Vagina (tissue), 2 donors: ENCODE results near the gene ST8SIA3. TPM values are rescaled to one million over a fixed set of nuclear protein-coding genes. Genes with fewer than 3 reads are reported as not detected.

Experiments used
- DNase-seq, 2 donors: peaks; one replicate each; pipeline ENCODE4 v3.0.0-alpha.2; 2017; ENCODE audit errors: extremely low spot score in 2 of 2
- H3K27ac ChIP-seq: fragments of 200-600 bp; sonication (generic); one replicate; pipeline ENCODE4 v1.5.1; 2019
- H3K27me3 ChIP-seq: fragments of 200-600 bp; sonication (generic); one replicate; pipeline ENCODE4 v1.5.1; 2019
- H3K36me3 ChIP-seq, 2 donors: fragments of 200-600 bp; sonication (generic); one replicate each; pipeline ENCODE4 v1.5.1; 2017 to 2019
- H3K4me1 ChIP-seq: fragments of 200-600 bp; sonication (generic); one replicate; pipeline ENCODE4 v1.5.1; 2019
- H3K4me3 ChIP-seq, 2 donors: fragments of 200-600 bp; sonication (generic); 1 replicate in 1 of 2; 2 replicates in 1 of 2; pipeline ENCODE4 v1.5.1; 2016 to 2019
- H3K9me3 ChIP-seq: fragments of 200-600 bp; sonication (generic); one replicate; pipeline ENCODE4 v1.5.1; 2019
- POLR2A ChIP-seq, 2 donors: fragments of 450-650 bp; IDR thresholded peaks; one replicate each; pipeline ENCODE4 v1.6.1; 2017; ENCODE audit warnings: antibody characterized with exemption in 2 of 2, mild to moderate bottlenecking in 2 of 2, moderate library complexity in 2 of 2
- POLR2AphosphoS5 ChIP-seq, 2 donors: sonication (generic); formaldehyde crosslinking; IDR thresholded peaks; one replicate each; pipeline ENCODE4 v1.9.0; 2017; ENCODE audit warnings: antibody characterized with exemption in 2 of 2, mild to moderate bottlenecking in 2 of 2, low read depth in 1 of 2; ENCODE audit not compliant: insufficient read depth in 1 of 2
- intact Hi-C: fragments of 100-400 bp; cut with DNase I; formaldehyde crosslinking; loops from one replicate; pipeline ENCODE4 v1.15.1; 2023
- total RNA-seq: library from RNA; depleted of rRNA; stranded (reverse); fragments of >200 nt; gene quantifications from one replicate; pipeline ENCODE4 v1.2.3, GENCODE V29; 2016
- TF ChIP-seq, protein P1 (sequence below), 3 experiments: fragments of 450-650 bp in 2 of 3; fragments of 200-600 bp in 1 of 3; sonication (generic) in 1 of 3; IDR thresholded peaks; one replicate each; pipeline ENCODE4 v1.5.1; 2017 to 2019; ENCODE audit warnings: antibody characterized with exemption in 3 of 3, mild to moderate bottlenecking in 2 of 3, moderate library complexity in 2 of 3

The ST8SIA3 gene
- total RNA-seq, 1 donor from 2014 or later = 0.25 TPM

DNA sequence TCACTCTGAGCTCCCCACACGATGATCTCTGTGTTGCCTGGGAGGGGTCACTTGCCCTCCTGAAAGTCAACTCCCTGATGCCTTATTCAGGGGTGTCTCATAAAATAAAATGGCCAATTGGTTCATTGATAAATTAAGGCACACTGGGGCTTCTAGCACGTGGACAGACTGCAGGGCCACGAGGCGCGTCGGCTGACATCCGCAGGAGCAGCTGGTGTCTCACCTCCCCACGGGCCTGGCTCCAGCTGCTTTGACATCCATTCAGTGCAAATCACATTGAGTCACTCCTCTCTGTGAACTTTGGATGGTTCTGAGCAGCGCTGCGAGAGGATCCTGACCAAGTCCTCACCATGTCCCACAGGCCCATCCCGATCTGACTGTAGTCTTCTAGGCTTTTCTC, 4.6 kb upstream of the ST8SIA3 start:
- TF ChIP-seq, protein P1, sequence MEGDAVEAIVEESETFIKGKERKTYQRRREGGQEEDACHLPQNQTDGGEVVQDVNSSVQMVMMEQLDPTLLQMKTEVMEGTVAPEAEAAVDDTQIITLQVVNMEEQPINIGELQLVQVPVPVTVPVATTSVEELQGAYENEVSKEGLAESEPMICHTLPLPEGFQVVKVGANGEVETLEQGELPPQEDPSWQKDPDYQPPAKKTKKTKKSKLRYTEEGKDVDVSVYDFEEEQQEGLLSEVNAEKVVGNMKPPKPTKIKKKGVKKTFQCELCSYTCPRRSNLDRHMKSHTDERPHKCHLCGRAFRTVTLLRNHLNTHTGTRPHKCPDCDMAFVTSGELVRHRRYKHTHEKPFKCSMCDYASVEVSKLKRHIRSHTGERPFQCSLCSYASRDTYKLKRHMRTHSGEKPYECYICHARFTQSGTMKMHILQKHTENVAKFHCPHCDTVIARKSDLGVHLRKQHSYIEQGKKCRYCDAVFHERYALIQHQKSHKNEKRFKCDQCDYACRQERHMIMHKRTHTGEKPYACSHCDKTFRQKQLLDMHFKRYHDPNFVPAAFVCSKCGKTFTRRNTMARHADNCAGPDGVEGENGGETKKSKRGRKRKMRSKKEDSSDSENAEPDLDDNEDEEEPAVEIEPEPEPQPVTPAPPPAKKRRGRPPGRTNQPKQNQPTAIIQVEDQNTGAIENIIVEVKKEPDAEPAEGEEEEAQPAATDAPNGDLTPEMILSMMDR (IDR thresholded peaks at IDR 0.05) = no peak
- TF ChIP-seq POLR2A (IDR thresholded peaks at IDR 0.05) = no peak
- TF ChIP-seq POLR2AphosphoS5 (IDR thresholded peaks at IDR 0.05; ENCODE audit: insufficient read depth in 1 of 2, low read depth in 1 of 2) = no peak
- intact Hi-C loops = no loop called here

DNA sequence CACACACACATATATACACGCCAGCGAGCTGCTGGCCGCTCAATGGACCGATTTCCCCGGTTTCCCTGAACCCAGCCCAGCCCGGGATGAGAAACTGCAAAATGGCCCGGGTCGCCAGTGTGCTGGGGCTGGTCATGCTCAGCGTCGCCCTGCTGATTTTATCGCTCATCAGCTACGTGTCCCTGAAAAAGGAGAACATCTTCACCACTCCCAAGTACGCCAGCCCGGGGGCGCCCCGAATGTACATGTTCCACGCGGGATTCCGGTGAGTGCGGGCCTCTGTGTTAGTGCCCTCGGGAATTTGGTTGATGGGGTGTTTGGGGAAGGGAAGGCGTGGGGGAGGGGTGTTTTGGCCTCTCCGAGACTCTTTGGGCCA, 392 bp downstream of the ST8SIA3 start:
- Histone ChIP-seq H3K4me1 (no peaks in the 10 kb centered on the region), H3K36me3 (no peaks in the 10 kb centered on the region), H3K9me3 (no peaks in the 10 kb centered on the region), H3K27me3 (no peaks in the 10 kb centered on the region), H3K27ac (no peak overlapping the region), H3K4me3 (no peak overlapping the region)
- intact Hi-C loops = no loop called here
- TF ChIP-seq POLR2AphosphoS5 (IDR thresholded peaks at IDR 0.05; ENCODE audit: insufficient read depth in 1 of 2, low read depth in 1 of 2) = no peak
- no peak for DNase-seq

More for the DNA sequence above, 4.6 kb upstream of the ST8SIA3 start:
- Histone ChIP-seq H3K27ac (no peak overlapping the region), H3K4me1 (no peaks in the 10 kb centered on the region), H3K4me3 (no peak overlapping the region), H3K27me3 (no peaks in the 10 kb centered on the region), H3K9me3 (no peaks in the 10 kb centered on the region), H3K36me3 (no peaks in the 10 kb centered on the region)
- DNase-seq = no peak

DNA sequence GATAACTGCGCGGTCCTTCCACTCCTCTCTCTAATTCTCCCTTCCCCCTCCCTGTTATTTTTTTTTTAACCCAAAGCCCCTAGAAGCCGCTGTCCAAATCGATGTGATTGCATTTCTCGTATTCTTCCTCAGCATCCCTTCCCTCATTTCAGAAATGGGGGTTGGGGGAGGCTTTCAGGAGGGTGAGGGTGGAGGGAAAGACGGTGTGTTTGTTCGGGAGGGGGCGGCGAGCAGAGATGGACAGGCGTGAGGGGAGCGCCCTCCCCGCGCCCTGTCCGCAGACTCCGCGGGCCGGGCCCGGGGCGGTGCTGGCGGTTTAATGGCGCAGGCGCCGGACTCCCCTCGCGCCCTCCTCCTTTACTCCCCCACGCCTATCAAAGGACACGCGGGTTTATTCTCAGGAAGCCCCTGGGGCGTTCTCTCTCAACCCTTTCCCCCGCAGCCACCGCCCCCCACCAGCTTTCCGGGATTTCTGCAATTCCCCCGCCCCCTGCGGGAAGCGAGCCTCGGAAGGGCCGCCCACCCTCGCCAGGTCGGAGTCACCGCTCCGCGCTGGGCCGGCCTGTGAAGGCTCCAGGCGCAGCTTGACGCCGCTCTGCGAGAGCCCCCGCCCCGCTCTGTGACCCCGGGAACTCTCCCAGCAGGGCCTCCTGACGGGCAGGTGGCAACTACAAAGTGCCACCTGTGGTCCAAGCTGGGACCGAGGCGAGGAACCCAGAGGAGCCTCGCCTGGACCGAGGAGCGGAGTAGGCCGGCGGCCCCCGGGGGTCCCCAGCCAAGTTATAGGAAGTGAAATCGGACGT, 981 bp downstream of the ST8SIA3 start:
- DNase-seq = no peak
- Histone ChIP-seq H3K4me3 (no peak overlapping the region), H3K36me3 (no peaks in the 10 kb centered on the region), H3K9me3 (no peaks in the 10 kb centered on the region), H3K4me1 (no peaks in the 10 kb centered on the region), H3K27ac (no peak overlapping the region), H3K27me3 (no peaks in the 10 kb centered on the region)
- TF ChIP-seq POLR2AphosphoS5 (IDR thresholded peaks at IDR 0.05; ENCODE audit: insufficient read depth in 1 of 2, low read depth in 1 of 2) (no peak), POLR2A (IDR thresholded peaks at IDR 0.05) (no peak)
- TF ChIP-seq, protein P1 (IDR thresholded peaks at IDR 0.05) = no peak
- intact Hi-C loops = no loop called here

DNA sequence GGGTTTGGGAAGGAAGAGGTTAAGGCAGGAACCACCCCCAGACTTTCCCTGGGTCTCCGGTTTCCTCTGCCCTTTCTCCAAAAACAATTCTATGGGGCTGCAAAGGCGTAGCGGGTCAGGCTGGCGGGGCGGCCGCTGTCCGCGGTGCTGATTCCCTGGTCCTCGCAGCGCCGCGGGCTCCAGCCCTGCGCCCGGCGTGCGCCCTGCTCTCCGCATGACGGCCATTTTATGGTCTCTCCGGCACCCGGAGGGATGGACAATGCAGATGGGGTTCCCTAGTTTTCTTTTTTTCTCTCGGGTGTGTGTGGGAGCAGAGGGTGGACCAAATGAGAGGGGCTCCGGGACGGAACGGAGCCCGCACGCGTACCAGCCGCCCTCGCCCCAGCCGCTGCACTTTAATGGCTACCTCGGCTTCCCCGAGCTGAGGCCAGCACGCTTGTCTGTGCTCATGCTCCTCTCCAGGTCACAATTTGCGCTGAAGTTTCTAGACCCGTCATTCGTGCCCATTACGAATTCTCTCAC, 1.6 kb downstream of the ST8SIA3 start:
- TF ChIP-seq POLR2AphosphoS5 (IDR thresholded peaks at IDR 0.05; ENCODE audit: insufficient read depth in 1 of 2, low read depth in 1 of 2) (no peak), POLR2A (IDR thresholded peaks at IDR 0.05) (no peak)
- TF ChIP-seq, protein P1 (IDR thresholded peaks at IDR 0.05) = no peak

DNA sequence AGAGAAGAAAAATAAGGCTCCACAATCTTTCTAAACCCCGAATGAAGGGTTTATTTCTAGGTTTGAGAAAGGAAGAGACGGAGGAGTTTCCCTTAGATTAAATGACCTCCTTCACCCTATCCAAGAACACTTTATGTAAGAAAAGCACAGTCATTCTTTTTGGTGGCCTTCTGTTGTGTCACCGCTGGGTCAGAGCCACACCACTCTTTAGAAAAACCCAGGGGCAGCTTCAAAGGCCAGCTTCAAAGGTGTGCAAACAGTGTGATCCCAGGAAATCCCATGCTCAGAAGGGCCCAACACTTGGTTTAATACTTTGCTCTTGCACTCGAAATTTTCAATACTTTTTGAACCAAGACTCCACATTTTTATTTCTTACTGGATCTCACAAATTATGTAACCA, 7.1 kb downstream of the ST8SIA3 start:
- DNase-seq = no peak
- Histone ChIP-seq H3K4me1 (no peaks in the 10 kb centered on the region), H3K27me3 (no peaks in the 10 kb centered on the region), H3K4me3 (no peak overlapping the region), H3K27ac (no peak overlapping the region), H3K36me3 (no peaks in the 10 kb centered on the region), H3K9me3 (no peaks in the 10 kb centered on the region)
- TF ChIP-seq POLR2A (IDR thresholded peaks at IDR 0.05) (no peak), POLR2AphosphoS5 (IDR thresholded peaks at IDR 0.05; ENCODE audit: insufficient read depth in 1 of 2, low read depth in 1 of 2) (no peak)
- TF ChIP-seq, protein P1 (IDR thresholded peaks at IDR 0.05) = no peak
- intact Hi-C loops = no loop called here

More for the DNA sequence above, 1.6 kb downstream of the ST8SIA3 start:
- Histone ChIP-seq H3K4me3 (no peak overlapping the region), H3K36me3 (no peaks in the 10 kb centered on the region), H3K9me3 (no peaks in the 10 kb centered on the region), H3K27ac (no peak overlapping the region), H3K4me1 (no peaks in the 10 kb centered on the region), H3K27me3 (no peaks in the 10 kb centered on the region)
- no peak for DNase-seq
- intact Hi-C loops = no loop called here
